ENCODE data around the gene HK2.

The HK2 gene

DNA sequence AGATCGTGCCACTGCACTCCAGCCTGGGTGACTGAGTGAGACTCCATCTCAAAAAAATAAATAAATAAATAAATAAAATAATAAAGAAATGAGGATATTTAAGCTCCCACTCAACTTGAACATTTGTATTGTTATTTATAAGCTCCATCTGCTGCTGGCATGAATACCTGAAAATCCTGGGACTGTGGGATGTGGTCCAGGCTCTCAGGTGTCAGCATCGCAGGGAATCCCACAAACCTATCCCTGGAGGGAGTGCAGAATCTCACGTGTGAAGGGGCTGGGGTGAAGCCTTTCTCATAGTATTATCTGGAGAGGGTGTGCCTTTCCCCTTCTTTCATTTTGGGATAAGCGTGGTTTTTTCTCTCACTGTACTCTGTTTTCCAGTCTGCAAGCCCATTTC is 77.1 kb downstream of the HK2 start:
- TF ChIP-seq POLR2AphosphoS5 (IDR thresholded peaks at IDR 0.05; ENCODE audit: low read depth) (no peak), SPI1 (IDR thresholded peaks at IDR 0.05; ENCODE audit: borderline replicate concordance, low read depth) (no peak), GABPA (IDR thresholded peaks at IDR 0.05; ENCODE audit: low read depth) (no peak), REST (IDR thresholded peaks at IDR 0.05; ENCODE audit: insufficient replicate concordance, low read depth) (no peak)
- TF ChIP-seq, protein P1, sequence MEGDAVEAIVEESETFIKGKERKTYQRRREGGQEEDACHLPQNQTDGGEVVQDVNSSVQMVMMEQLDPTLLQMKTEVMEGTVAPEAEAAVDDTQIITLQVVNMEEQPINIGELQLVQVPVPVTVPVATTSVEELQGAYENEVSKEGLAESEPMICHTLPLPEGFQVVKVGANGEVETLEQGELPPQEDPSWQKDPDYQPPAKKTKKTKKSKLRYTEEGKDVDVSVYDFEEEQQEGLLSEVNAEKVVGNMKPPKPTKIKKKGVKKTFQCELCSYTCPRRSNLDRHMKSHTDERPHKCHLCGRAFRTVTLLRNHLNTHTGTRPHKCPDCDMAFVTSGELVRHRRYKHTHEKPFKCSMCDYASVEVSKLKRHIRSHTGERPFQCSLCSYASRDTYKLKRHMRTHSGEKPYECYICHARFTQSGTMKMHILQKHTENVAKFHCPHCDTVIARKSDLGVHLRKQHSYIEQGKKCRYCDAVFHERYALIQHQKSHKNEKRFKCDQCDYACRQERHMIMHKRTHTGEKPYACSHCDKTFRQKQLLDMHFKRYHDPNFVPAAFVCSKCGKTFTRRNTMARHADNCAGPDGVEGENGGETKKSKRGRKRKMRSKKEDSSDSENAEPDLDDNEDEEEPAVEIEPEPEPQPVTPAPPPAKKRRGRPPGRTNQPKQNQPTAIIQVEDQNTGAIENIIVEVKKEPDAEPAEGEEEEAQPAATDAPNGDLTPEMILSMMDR (IDR thresholded peaks at IDR 0.05; ENCODE audit: insufficient read depth, low read length), result no peak
- Histone ChIP-seq H3K27ac (replicated peaks) (no peak overlapping the region), H3K4me3 (replicated peaks; ENCODE audit: insufficient read depth, low read length) (no peak overlapping the region), H3K27me3 (ENCODE audit: insufficient read depth, poor library complexity, severe bottlenecking) (no peaks in the 10 kb centered on the region)
- no peak for DNase-seq (ENCODE audit: low read depth in 1 of 2, low spot score in 1 of 2)

DNA sequence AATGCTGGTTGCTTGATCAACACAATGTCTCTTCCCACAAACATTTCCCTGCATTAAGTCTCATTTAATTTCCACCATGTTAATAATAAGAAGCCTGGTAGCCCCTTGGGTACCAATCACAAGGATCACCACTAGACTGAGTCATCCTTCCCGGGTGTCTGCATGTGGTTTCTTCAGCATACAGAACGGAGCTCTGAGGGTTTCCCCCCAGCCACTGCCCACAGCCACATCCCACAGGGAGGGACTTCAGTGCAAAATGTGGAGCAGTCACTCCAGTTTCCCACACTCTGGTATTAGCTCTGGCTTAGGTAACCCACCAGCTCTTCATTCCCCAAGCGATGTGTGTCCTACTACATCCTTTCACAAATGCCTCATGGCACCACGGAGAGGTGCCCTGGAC is 81.8 kb downstream of the HK2 start:
- no peak overlapping the region for H3K4me3 ChIP-seq (replicated peaks; ENCODE audit: insufficient read depth, low read length)
- TF ChIP-seq SPI1 (IDR thresholded peaks at IDR 0.05; ENCODE audit: borderline replicate concordance, low read depth), result no peak
- TF ChIP-seq, protein P1 (IDR thresholded peaks at IDR 0.05; ENCODE audit: insufficient read depth, low read length), result no peak
- TF ChIP-seq GABPA (IDR thresholded peaks at IDR 0.05; ENCODE audit: low read depth), result no peak
- H3K27ac ChIP-seq (replicated peaks), result no peak overlapping the region
- no peaks in the 10 kb centered on the region for H3K27me3 ChIP-seq (ENCODE audit: insufficient read depth, poor library complexity, severe bottlenecking)
- DNase-seq (ENCODE audit: low read depth in 1 of 2, low spot score in 1 of 2), result no peak

- no peak for DNase-seq (ENCODE audit: low read depth in 1 of 2, low spot score in 1 of 2)
These were observed 82.5 kb downstream of the HK2 start for GRCh38 chr2:74916394-74916793.

More at GRCh38 chr2:74916394-74916793, 82.5 kb downstream of the HK2 start:
- Histone ChIP-seq H3K4me3 (replicated peaks; ENCODE audit: insufficient read depth, low read length) (no peak overlapping the region), H3K27ac (replicated peaks) (no peak overlapping the region), H3K27me3 (ENCODE audit: insufficient read depth, poor library complexity, severe bottlenecking) (no peaks in the 10 kb centered on the region)
- no peak for TF ChIP-seq POLR2AphosphoS5 (IDR thresholded peaks at IDR 0.05; ENCODE audit: low read depth)
- no peak for TF ChIP-seq GABPA (IDR thresholded peaks at IDR 0.05; ENCODE audit: low read depth)
- TF ChIP-seq REST (IDR thresholded peaks at IDR 0.05; ENCODE audit: insufficient replicate concordance, low read depth), result no peak
- TF ChIP-seq, protein P1 (IDR thresholded peaks at IDR 0.05; ENCODE audit: insufficient read depth, low read length), result no peak
- TF ChIP-seq SPI1 (IDR thresholded peaks at IDR 0.05; ENCODE audit: borderline replicate concordance, low read depth), result no peak
